ENCODE measurements around the gene ANKRD33B. TPM values are rescaled to one million over a fixed set of nuclear protein-coding genes. Genes with fewer than 3 reads are reported as not detected.

The ANKRD33B gene
- total RNA-seq, 4 donors from 2014 or later = 0.70 to 6.6 (median 3.6) TPM

- H3K27ac ChIP-seq = no peak overlapping the region
- H3K4me1 ChIP-seq = no peaks in the 10 kb centered on the region
- H3K4me3 ChIP-seq = no peak overlapping the region
- TF ChIP-seq CTCF (IDR thresholded peaks at IDR 0.05) (no peak), POLR2A (IDR thresholded peaks at IDR 0.05) (no peak)
- H3K27me3 ChIP-seq = no peaks in the 10 kb centered on the region
- no peaks in the 10 kb centered on the region for H3K9me3 ChIP-seq
- peak in 1 of 3 donors; percentile 15 for DNase-seq
- H3K36me3 ChIP-seq = no peaks in the 10 kb centered on the region
Observed at GRCh38 chr5:10528056-10528816, 35.6 kb upstream of the ANKRD33B start.

- no peaks in the 10 kb centered on the region for H3K36me3 ChIP-seq
- TF ChIP-seq POLR2A (IDR thresholded peaks at IDR 0.05) (no peak), CTCF (IDR thresholded peaks at IDR 0.05) (no peak)
- peak in 1 of 3 donors; percentile 19 for DNase-seq
- H3K27me3 ChIP-seq = no peaks in the 10 kb centered on the region
- no peak overlapping the region for H3K4me3 ChIP-seq
- no peaks in the 10 kb centered on the region for H3K9me3 ChIP-seq
- H3K27ac ChIP-seq = no peak overlapping the region
- H3K4me1 ChIP-seq = no peaks in the 10 kb centered on the region
Observed at GRCh38 chr5:10528827-10529226, 35.0 kb upstream of the ANKRD33B start.

- no peaks in the 10 kb centered on the region for H3K4me1 ChIP-seq
- no peak overlapping the region for H3K27ac ChIP-seq
- H3K9me3 ChIP-seq = no peaks in the 10 kb centered on the region
- no peak overlapping the region for H3K4me3 ChIP-seq
- no peak for DNase-seq
- H3K36me3 ChIP-seq = no peaks in the 10 kb centered on the region
- no peak for TF ChIP-seq POLR2A (IDR thresholded peaks at IDR 0.05)
- no peak for TF ChIP-seq CTCF (IDR thresholded peaks at IDR 0.05)
- no peaks in the 10 kb centered on the region for H3K27me3 ChIP-seq
Observed at GRCh38 chr5:10530601-10531320, 33.1 kb upstream of the ANKRD33B start.

- TF ChIP-seq POLR2A (IDR thresholded peaks at IDR 0.05) (no peak), CTCF (IDR thresholded peaks at IDR 0.05) (no peak)
- Histone ChIP-seq H3K27me3 (no peaks in the 10 kb centered on the region), H3K4me1 (peaks cover 0 to 3% (median 0%) of the 10 kb centered on the region in 4 donors), H3K36me3 (no peaks in the 10 kb centered on the region), H3K4me3 (no peak overlapping the region), H3K9me3 (no peaks in the 10 kb centered on the region), H3K27ac (no peak overlapping the region)
- no peak for DNase-seq
Observed at GRCh38 chr5:10532421-10532820, 31.4 kb upstream of the ANKRD33B start.

- H3K9me3 ChIP-seq = no peaks in the 10 kb centered on the region
- TF ChIP-seq CTCF (IDR thresholded peaks at IDR 0.05) = no peak
- TF ChIP-seq POLR2A (IDR thresholded peaks at IDR 0.05) = no peak
- H3K4me1 ChIP-seq = peaks cover 0 to 8% (median 0%) of the 10 kb centered on the region in 4 donors
- no peak for DNase-seq
- H3K4me3 ChIP-seq = no peak overlapping the region
- H3K27me3 ChIP-seq = no peaks in the 10 kb centered on the region
- no peak overlapping the region for H3K27ac ChIP-seq
- H3K36me3 ChIP-seq = no peaks in the 10 kb centered on the region
Observed at GRCh38 chr5:10533226-10533625, 30.6 kb upstream of the ANKRD33B start.
